Measurements from ENCODE around the gene IGSF21.

Gene IGSF21

GRCh38 chr1:18182398-18183160 is 75.0 kb downstream of the IGSF21 start:
- no peak for DNase-seq

- no peak for DNase-seq
Measured at GRCh38 chr1:18183533-18183932, 75.9 kb downstream of the IGSF21 start.

GRCh38 chr1:18187054-18187453 is 79.5 kb downstream of the IGSF21 start:
- DNase-seq, result no peak

GRCh38 chr1:18188820-18189517 is 81.4 kb downstream of the IGSF21 start:
- no peak for DNase-seq

GRCh38 chr1:18190598-18190997 is 83.0 kb downstream of the IGSF21 start:
- DNase-seq, result no peak

GRCh38 chr1:18191037-18191436 is 83.4 kb downstream of the IGSF21 start:
- no peak for DNase-seq

- DNase-seq, result no peak
Measured at GRCh38 chr1:18191481-18192155, 84.0 kb downstream of the IGSF21 start.

- no peak for DNase-seq
Measured at GRCh38 chr1:18192182-18192581, 84.6 kb downstream of the IGSF21 start.

GRCh38 chr1:18192974-18193373 is 85.4 kb downstream of the IGSF21 start:
- no peak for DNase-seq

GRCh38 chr1:18197299-18197698 is 89.7 kb downstream of the IGSF21 start:
- no peak for DNase-seq

GRCh38 chr1:18198260-18198659 is 90.7 kb downstream of the IGSF21 start:
- no peak for DNase-seq

GRCh38 chr1:18199462-18199861 is 91.9 kb downstream of the IGSF21 start:
- no peak for DNase-seq

GRCh38 chr1:18200136-18200717 is 92.6 kb downstream of the IGSF21 start:
- DNase-seq, result no peak

- DNase-seq, result no peak
Measured at GRCh38 chr1:18200918-18201317, 93.3 kb downstream of the IGSF21 start.

GRCh38 chr1:18201997-18202719 is 94.6 kb downstream of the IGSF21 start:
- no peak for DNase-seq

GRCh38 chr1:18203645-18204044 is 96.0 kb downstream of the IGSF21 start:
- DNase-seq, result no peak

- no peak for DNase-seq
Measured at GRCh38 chr1:18204575-18204974, 97.0 kb downstream of the IGSF21 start.

- no peak for DNase-seq
Measured at GRCh38 chr1:18205319-18205718, 97.7 kb downstream of the IGSF21 start.

GRCh38 chr1:18211764-18212163 is 104.2 kb downstream of the IGSF21 start:
- DNase-seq, result no peak

- peak; percentile 29 for DNase-seq
Measured at GRCh38 chr1:18217398-18218043, 109.9 kb downstream of the IGSF21 start.

- DNase-seq, result no peak
Measured at GRCh38 chr1:18229625-18230024, 122.0 kb downstream of the IGSF21 start.

GRCh38 chr1:18230321-18230720 is 122.7 kb downstream of the IGSF21 start:
- DNase-seq, result no peak
